Parathyroid adenoma (tissue), 2 donors: Measurements from ENCODE around the gene CNTN5.

Source experiments
- H2AFZ ChIP-seq: fragments of 300-600 bp; sonication (generic); one replicate; pipeline ENCODE4 v1.7.0; 2017; ENCODE audit warnings: antibody characterized with exemption, mild to moderate bottlenecking
- H3K27ac ChIP-seq: fragments of 300-600 bp; sonication (generic); one replicate; pipeline ENCODE4 v1.7.0; 2017
- H3K27me3 ChIP-seq: fragments of 300-600 bp; sonication (generic); one replicate; pipeline ENCODE4 v1.7.0; 2017; ENCODE audit warnings: low read length; ENCODE audit not compliant: control insufficient read depth, insufficient read depth
- H3K36me3 ChIP-seq: fragments of 300-600 bp; sonication (generic); one replicate; pipeline ENCODE4 v1.7.0; 2017; ENCODE audit warnings: low read length; ENCODE audit not compliant: control insufficient read depth, insufficient read depth
- H3K4me1 ChIP-seq: fragments of 300-600 bp; sonication (generic); one replicate; pipeline ENCODE4 v1.7.0; 2017; ENCODE audit warnings: control low read depth
- H3K4me2 ChIP-seq: fragments of 300-600 bp; sonication (generic); one replicate; pipeline ENCODE4 v1.7.0; 2017; ENCODE audit warnings: low read length
- H3K4me3 ChIP-seq: fragments of 300-600 bp; sonication (generic); one replicate; pipeline ENCODE4 v1.7.0; 2017; ENCODE audit warnings: low read depth, low read length
- H3K79me2 ChIP-seq: fragments of 300-600 bp; sonication (generic); one replicate; pipeline ENCODE4 v1.7.0; 2017; ENCODE audit warnings: control low read depth
- H3K9ac ChIP-seq: fragments of 300-600 bp; sonication (generic); one replicate; pipeline ENCODE4 v1.7.0; 2017; ENCODE audit warnings: mild to moderate bottlenecking
- H3K9me3 ChIP-seq: fragments of 300-600 bp; sonication (generic); one replicate; pipeline ENCODE4 v1.7.0; 2017; ENCODE audit warnings: low read length; ENCODE audit not compliant: control insufficient read depth
- CTCF ChIP-seq: fragments of 300-600 bp; sonication (generic); IDR thresholded peaks from one replicate; pipeline ENCODE4 v1.7.0; 2017; ENCODE audit warnings: antibody characterized with exemption, mild to moderate bottlenecking
- donor health status: primary hyperparathyroidism.

Gene CNTN5

DNA sequence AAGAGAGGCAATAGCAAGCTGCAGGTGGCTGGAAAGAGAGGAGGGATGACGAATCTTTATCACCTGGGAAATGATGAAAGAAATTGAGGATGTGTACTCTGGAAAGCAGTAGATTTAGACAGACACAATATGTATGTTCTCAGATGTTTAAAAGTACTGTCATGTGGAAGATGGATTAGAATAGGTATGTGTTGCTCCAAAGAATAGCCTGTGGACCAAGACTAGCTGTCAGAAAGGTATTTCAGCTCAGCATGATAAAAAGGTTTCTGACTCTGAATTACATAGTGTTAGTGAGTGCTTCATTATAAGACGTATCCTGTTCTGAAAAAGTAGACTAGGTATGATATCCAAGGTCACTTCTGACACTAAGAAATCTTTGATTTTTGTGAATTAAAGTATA lies 322.4 kb downstream of the CNTN5 start:
- Histone ChIP-seq H3K9ac (no peak overlapping the region), H2AFZ (no peak overlapping the region), H3K9me3 (no peaks in the 10 kb centered on the region), H3K27ac (no peak overlapping the region), H3K4me2 (no peak overlapping the region), H3K4me3 (no peak overlapping the region), H3K4me1 (no peaks in the 10 kb centered on the region), H3K36me3 (no peaks in the 10 kb centered on the region), H3K27me3 (no peaks in the 10 kb centered on the region), H3K79me2 (no peaks in the 10 kb centered on the region)
- no peak for TF ChIP-seq CTCF

DNA sequence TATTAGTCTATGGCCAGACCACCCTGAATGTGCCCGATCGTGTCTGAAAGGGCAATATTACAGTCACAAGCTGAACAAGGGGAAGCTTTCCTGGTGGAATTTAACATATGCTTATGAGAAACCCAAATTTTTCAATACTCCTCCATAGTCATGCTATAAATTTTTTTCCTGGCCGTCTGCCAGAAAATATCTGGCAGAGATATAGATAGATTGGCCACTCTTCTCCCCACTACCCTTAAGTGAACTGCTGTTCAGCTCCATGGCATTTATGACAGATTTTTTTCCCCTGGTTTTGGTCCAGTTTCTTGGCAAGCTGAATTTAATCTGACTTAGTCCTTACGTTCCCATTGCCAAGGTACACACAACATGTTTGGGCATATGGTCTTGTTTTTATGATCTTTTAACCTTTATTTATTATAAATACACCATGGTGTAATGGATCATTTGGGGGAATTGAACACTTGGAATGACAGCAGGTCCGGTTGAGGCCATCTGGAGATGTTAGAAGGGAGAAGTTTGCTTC lies 328.5 kb downstream of the CNTN5 start:
- Histone ChIP-seq H3K79me2 (no peaks in the 10 kb centered on the region), H3K9me3 (no peaks in the 10 kb centered on the region), H3K9ac (no peak overlapping the region), H3K36me3 (no peaks in the 10 kb centered on the region), H3K27me3 (no peaks in the 10 kb centered on the region), H3K4me3 (no peak overlapping the region), H3K4me1 (no peaks in the 10 kb centered on the region), H3K4me2 (no peak overlapping the region), H3K27ac (no peak overlapping the region), H2AFZ (no peak overlapping the region)
- no peak for TF ChIP-seq CTCF

GRCh38 chr11:99351624-99352023 lies 330.9 kb downstream of the CNTN5 start:
- Histone ChIP-seq H3K27ac (no peak overlapping the region), H3K27me3 (no peaks in the 10 kb centered on the region)

GRCh38 chr11:99352642-99353041 lies 331.9 kb downstream of the CNTN5 start:
- Histone ChIP-seq H3K9ac (no peak overlapping the region), H3K4me1 (no peaks in the 10 kb centered on the region), H3K9me3 (no peaks in the 10 kb centered on the region), H3K4me2 (no peak overlapping the region), H3K27me3 (no peaks in the 10 kb centered on the region), H3K79me2 (no peaks in the 10 kb centered on the region), H2AFZ (no peak overlapping the region), H3K36me3 (no peaks in the 10 kb centered on the region), H3K4me3 (no peak overlapping the region), H3K27ac (no peak overlapping the region)
- TF ChIP-seq CTCF, result no peak

More at GRCh38 chr11:99351624-99352023, 330.9 kb downstream of the CNTN5 start:
- H3K4me3 ChIP-seq, result no peak overlapping the region
- no peak overlapping the region for H3K9ac ChIP-seq
- H3K79me2 ChIP-seq, result no peaks in the 10 kb centered on the region
- TF ChIP-seq CTCF, result no peak
- no peak overlapping the region for H3K4me2 ChIP-seq
- H3K36me3 ChIP-seq, result no peaks in the 10 kb centered on the region
- no peaks in the 10 kb centered on the region for H3K4me1 ChIP-seq
- H3K9me3 ChIP-seq, result no peaks in the 10 kb centered on the region
- no peak overlapping the region for H2AFZ ChIP-seq

DNA sequence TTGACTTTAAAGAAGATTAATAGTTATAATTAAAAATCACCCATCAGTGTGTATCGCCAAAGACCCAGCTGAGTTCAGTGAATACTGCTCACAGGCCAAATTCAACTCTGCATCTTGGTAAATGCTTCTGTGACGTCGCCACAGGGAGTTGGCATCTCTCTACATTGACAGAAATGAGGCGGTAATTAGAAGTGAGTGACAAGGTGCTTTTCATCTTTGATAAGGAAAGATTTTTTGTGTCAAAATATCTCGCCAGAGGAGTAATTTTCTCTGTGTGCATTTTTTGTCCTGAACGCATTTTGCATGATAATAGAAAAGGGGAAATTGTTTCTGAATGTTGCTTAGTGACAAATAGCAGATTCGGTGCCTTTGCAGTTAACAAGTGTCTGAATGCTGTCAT lies 345.8 kb downstream of the CNTN5 start:
- H3K4me1 ChIP-seq, result no peaks in the 10 kb centered on the region
- H3K9ac ChIP-seq, result no peak overlapping the region
- H3K4me3 ChIP-seq, result no peak overlapping the region
- no peak overlapping the region for H2AFZ ChIP-seq
- no peak overlapping the region for H3K27ac ChIP-seq
- no peak overlapping the region for H3K4me2 ChIP-seq
- no peaks in the 10 kb centered on the region for H3K9me3 ChIP-seq
- H3K36me3 ChIP-seq, result no peaks in the 10 kb centered on the region
- no peaks in the 10 kb centered on the region for H3K79me2 ChIP-seq
- H3K27me3 ChIP-seq, result no peaks in the 10 kb centered on the region
- TF ChIP-seq CTCF, result no peak
